ENCODE results near the gene ABCC4.

The ABCC4 gene, protein sequence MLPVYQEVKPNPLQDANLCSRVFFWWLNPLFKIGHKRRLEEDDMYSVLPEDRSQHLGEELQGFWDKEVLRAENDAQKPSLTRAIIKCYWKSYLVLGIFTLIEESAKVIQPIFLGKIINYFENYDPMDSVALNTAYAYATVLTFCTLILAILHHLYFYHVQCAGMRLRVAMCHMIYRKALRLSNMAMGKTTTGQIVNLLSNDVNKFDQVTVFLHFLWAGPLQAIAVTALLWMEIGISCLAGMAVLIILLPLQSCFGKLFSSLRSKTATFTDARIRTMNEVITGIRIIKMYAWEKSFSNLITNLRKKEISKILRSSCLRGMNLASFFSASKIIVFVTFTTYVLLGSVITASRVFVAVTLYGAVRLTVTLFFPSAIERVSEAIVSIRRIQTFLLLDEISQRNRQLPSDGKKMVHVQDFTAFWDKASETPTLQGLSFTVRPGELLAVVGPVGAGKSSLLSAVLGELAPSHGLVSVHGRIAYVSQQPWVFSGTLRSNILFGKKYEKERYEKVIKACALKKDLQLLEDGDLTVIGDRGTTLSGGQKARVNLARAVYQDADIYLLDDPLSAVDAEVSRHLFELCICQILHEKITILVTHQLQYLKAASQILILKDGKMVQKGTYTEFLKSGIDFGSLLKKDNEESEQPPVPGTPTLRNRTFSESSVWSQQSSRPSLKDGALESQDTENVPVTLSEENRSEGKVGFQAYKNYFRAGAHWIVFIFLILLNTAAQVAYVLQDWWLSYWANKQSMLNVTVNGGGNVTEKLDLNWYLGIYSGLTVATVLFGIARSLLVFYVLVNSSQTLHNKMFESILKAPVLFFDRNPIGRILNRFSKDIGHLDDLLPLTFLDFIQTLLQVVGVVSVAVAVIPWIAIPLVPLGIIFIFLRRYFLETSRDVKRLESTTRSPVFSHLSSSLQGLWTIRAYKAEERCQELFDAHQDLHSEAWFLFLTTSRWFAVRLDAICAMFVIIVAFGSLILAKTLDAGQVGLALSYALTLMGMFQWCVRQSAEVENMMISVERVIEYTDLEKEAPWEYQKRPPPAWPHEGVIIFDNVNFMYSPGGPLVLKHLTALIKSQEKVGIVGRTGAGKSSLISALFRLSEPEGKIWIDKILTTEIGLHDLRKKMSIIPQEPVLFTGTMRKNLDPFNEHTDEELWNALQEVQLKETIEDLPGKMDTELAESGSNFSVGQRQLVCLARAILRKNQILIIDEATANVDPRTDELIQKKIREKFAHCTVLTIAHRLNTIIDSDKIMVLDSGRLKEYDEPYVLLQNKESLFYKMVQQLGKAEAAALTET (N-terminal part only)

DNA sequence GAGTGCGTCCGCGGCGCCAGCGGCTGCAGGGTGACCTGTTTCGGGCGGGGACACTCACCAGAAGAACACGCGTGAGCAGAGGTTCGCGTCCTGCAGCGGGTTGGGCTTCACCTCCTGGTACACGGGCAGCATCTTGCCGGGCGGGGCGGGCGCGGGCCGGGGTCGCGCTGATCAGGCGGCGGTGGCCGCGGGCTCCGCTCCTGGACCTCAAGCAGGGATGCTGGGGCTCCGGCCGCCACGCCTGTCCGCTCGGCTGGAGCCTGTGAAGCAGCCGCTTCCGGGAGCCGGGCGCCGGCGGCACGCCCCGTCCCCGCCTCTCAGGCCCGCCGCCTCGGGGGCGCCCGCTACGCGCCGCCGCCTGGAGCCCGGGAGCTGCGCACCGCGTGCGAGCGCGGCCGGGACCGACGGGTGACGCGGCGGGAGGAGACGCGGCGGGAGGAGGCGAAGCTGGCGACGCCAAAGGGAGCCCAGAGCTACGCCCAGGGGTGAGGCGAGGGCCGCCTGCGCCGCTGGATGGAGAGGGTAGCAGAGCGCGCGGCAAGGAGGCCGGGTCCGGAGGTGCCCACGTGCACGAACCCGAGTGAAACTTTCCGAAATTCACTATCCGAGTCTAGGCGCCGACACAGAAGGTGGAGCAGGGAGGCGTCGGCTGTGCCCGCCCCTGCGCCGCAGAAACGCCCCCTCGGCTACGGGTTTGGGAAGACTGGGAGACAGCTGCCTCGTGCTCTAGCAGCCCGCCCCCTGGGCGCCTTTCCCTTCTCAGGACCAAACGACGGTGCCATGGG is at the start of gene ABCC4:
Gene ABCC4 (minus strand): TSS at position 269 of the 785 bp plus-strand sequence. CDS start 137 bp downstream, at position 132.
- DNase-seq, result peak; percentile 16

DNA sequence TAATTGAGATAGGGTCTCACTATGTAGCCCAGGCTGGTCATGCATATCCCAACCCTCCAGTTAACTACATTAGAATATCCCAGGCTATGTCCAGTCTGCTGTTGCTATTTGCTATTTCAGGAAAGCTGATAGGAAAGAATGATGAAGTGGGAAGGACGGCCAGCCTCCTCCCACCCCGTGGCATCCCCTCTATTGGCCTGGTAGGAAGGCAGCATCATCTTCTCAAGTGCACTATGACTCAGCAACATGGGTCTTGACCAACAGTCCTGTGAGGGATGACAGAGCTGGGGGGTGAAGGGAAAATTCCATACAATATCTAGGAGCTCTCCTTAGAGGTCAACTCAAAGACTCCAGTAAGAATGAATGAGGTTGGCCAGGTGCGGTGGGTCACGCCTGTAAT is 48.0 kb upstream of the ABCC4 start:
- no peak for DNase-seq

DNA sequence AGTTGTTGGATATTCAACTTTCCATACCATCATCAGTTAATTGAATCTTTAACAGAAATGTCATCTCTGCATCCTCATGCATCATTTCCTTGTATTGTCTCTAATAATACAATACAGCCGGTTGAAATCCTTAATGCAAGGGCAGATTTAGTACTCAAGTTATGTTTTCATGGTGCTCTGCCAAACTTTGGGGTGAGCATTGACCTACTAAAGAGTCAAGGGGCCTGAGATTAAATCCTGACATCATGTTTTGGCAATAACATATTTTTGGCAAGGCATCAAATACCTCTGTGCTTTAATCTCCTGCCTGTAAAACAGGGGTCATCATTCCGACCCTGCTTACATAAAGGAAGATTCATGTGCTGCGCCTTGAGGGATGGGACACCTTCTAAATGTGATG is 42.7 kb upstream of the ABCC4 start:
- DNase-seq, result no peak

DNA sequence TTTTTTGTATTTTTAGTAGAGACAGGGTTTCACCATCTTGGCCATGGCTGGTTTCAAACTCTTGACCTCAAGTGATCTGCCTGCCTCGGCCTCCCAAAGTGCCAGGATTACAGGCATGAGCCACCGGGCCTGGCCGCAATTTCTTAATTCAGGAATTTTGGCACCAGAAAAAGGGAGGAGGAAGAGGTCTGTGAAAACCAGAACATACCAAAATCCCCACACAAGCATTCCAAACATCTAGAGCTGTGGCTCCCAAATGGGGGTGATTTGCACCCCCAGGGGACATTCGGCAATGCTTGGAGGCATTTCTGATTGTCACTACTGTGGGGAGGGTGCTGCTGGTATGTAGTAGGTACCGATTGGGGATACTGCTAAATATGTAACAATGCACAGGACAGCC is 40.2 kb upstream of the ABCC4 start:
- DNase-seq, result no peak

DNA sequence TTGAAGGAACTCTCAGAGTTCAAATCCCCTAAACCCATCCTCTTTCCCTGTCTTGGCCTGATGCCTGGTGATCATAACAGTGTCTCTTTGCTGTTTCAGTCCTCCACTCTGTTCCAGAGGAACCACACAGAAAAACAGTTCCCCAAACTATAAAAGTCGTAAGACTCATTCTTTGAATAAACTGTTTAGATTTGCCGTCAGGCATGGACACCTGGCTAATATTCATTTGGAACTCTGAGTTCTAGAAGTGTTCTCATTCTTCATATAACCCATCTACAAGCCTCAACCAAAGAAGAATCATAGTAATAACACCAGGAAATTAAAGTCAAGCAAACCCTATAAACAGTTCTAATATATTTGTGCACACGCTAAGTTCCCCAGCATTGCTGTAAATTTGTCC is 37.7 kb upstream of the ABCC4 start:
- no peak for DNase-seq

DNA sequence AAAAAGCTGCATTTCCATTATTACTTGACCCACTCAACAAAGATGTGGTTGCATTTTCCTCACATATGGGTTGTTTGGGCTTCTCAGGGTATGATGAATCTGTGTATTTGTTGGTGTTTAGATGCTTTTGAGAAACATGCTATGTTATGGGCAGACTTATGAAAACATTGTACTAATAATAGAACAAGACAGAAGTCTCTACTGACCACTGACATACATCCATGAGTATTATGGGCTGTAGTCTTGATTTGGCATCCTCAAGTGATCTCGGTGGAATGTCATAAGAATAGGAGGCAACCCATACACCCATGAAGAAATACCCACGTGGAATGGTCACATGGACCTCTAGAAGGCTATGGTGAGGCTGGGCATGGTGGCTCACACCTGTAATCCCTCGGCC is 36.3 kb upstream of the ABCC4 start:
- DNase-seq, result no peak

DNA sequence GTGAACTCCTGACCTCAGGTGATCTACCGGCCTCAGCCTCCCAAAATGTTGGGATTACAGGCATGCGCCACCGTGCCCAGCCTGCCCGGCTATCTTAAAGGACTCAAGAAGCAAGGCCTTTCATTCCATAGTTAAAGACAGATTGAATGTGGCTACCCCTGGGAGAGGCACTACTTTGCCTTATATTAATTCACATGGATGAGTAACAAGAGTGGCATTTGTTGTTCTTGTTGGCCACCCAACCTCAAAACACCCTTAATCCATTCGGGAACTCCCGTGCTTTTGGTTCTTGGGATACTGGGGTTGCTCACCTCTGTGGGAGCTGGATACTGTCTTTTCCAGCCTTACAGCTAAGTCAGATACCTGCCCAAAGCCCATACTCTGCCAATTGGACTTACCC is 34.4 kb upstream of the ABCC4 start:
- no peak for DNase-seq

DNA sequence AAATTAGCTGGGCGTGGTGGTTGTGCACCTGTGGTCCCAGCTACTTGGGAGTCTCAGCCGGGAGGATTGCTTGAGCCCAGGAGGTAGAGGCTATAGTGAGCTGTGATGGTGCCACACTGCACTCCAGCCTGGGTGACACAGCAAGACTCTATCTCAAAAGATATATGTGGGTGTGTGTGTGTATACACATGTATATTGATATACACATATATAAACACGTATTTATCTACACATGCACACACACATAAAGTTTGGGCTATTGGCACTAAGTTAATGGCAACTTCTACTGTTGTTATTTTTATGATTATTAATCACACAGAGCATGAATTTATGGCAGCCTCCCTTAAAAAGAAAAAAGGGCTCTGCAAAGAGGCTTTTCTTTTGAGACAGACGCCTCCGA is 27.1 kb upstream of the ABCC4 start:
- no peak for DNase-seq

DNA sequence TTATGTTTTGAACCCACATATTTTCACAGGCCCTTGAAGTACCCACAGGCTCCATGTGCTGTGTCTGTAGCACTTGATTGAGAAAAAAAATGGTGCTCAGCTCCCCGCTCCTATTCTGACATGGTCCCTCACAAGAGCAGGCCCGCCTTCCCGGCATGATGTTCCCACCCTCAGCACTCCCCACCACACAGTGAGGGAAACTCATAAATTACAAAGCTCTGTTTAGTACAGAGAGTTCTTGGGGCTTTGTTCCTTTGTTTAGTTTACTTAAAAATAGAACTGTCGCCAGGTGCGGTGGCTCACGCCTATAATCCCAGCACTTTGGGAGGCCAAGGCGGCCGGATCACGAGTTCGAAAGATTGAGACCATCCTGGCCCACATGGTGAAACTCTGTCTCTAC is 25.9 kb upstream of the ABCC4 start:
- DNase-seq, result no peak

DNA sequence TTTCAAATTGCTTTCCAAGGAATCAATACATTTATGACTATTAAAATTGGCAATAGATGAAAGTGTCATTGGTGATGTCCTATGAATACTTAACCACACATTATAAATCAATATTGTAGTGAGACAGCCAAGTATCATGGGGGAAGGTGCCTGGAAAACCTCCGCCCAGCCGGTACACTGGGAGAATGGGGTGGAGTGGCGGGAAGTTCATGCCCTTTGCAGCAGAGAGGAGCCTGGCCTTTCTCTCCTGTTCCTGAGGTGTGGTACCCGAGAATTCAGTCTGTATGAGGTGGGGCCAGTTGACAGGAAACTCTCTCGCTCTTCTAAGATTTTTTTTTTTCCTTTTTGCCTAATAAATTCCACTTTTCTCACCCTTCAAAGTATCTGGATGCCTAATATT is 25.4 kb upstream of the ABCC4 start:
- no peak for DNase-seq

DNA sequence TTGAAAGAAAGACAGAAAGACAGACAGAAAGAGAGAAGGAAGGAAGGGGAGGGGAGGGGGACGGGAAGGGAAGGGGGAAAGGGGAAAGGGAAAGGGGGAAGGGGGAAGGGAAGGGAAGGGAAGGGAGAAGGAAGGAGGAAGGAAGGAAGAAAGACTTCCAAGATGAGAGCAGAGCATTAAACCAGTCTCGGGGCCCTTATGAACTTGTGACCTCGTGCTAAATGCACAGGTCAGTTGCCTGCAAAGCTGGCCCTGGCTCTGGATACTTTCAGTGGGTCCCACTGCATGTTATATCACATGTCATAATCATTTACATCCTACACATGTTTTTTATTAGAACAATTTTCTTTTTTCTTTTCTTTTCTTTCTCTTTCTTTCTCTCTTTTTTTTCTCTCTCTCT is 24.2 kb upstream of the ABCC4 start:
- DNase-seq, result no peak

DNA sequence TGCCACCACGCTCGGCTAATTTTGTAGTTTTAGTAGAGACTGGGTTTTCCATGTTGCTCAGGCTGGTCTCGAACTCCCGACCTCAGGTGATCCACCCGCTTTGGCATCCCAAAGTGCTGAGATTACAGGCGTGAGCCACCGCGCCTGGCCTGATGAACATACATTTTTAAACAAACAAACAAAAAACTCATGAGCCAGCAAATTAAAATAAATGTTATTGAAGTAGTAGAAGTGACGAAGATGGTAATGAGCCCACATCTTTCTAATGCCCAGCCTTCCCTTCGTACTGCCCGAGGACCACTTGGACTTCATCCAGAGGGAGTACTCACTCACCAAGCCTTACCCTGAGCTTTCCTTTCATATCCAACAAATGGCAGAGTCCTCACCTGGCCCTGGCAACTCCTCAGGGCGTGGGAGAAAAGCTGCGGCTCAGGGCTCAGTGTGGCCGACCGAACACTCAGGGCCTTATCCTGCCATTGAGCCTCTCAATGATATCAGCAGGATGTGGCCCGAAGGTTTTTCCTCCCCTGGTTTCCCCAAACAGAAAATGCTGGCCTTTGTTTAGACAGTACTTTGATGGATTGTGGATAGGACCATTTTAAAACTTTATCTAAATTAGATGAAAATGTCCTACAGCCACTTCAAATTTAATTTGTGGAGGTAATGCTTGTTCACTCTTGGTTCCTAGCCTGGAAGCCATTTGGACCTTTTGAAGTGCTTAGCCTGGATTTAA is 22.8 kb upstream of the ABCC4 start:
- DNase-seq, result no peak

DNA sequence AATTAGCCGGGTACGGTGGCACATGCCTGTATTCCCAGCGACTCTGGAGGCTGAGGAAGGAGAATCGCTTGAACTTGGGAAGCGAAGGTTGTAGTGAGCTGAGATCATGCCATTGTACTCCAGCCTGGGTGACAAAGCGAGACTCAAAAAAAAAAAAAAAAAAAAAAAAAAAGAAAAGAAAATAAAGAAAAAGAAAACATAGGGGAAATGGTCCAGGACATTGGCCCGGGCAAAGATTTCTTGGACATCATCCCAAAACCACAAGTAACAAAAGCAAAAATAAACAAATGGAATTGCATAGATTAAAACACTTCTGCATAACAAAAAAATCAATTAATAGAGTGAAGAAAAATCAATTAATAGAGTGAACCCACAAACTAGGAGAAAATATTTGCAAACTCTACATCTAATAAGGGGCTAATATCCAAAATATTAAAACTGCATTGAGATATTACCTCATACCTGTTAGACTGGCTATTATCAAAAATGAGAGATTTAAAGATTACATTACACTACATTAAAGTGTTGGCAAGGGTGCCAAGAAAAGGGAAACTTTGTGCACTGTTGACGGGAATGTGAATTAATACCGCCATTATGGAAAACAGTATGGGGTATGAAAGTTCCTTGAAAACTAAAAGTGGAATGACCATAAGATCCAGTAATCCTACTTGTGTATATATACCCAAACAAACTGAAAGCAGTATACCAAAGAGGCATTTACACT is 18.5 kb upstream of the ABCC4 start:
- DNase-seq, result no peak

DNA sequence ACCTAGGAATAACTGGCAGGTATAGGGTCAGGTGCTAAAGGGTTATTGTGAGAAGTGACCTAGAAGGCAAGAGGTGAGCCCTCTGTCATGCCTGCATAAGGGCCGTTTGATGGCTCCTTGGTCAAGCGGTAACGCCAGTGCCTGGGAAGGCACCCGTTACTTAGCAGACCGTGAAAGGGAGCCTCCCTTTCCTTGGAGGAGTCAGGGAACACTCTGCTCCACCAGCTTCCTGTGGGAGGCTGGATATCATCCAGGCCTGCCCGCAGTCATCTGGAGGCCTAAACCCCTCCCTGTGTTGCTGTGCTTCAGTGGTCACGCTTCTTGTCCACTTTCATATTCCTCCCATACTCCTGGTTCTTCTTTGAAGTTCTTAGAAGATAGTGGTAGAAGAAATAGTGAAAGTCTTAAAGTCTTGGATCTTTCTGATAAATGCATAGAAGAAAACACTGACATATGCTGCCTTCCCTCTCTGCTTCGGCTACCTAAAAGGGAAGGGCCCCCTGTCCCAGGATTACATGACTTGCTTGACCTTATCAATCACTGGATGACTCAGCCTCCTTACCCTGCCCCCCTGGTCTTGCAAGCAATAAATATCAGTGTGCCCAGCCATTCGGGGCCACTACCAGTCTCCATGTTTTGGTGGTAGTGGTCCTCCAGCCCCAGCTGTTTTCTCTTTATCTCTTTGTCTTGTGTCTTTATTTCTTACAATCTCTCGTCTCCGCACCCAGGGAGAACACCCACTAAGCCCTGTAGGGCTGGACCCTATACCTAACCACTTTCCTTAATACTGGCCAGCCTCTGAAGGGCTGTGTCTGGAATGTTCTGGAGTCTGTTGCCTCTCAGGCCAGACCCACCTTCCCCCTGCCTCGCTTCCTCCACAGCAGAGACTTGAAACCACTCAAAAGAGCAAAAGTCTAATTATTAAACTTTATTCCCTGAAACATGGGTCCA is 16.1 kb upstream of the ABCC4 start:
- DNase-seq, result no peak

DNA sequence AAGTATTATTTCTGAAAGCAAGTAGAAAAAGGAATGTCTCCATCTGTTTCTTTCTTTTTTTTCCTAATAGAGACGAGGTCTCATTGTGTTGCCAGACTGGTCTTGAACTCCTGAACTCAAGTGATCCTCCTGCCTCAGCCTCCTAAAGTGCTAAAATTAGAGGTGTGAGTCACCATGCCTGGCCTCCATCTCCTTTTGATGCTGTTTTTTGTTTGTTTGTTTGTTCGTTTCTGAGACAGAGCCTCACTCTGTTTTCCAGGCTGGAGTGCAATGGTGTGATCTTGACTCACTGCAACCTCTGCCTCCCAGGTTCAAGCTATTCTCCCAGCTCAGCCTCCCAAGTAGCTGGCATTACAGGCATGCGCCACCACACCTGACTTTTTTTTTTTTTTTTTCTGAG is 14.5 kb upstream of the ABCC4 start:
- no peak for DNase-seq

DNA sequence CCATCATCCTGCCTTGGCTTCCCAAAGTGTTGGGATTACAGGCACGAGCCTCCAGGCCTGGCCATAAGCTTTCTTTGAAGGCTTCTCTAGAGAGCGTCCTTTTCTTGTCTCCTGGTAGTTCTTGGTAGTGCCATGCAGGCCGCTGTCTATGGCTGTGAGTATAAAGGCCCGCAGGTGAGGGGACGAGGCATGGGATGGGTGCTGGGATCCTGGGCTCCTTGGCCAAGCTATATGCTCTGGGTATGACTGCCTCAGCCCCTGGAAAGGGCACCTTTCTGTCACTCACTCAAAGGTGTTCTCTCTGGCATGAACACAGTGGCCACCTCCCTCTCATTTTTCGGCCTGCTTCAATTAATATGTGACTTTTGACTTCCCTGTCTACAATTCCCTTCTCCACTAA is 6.3 kb upstream of the ABCC4 start:
- no peak for DNase-seq

DNA sequence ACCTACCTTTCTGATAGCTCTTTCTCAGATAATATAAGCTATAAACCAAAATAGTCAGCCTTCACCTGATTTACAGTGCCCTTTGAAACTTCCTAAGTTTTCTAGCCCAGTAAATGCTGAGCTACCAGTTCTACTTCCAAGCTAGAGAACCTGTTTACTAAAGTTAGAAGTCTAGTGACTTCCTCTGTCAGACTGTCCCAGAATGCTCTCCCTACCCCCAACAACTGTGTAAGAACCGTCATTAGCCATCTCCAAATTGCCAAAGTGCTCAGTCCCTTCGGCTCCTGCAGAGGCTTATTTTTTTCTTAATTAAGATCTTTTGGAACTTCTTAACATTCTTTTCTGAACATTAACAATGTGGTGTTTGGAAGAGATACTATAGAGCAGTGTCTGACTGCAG is 3.2 kb upstream of the ABCC4 start:
- DNase-seq, result no peak

DNA sequence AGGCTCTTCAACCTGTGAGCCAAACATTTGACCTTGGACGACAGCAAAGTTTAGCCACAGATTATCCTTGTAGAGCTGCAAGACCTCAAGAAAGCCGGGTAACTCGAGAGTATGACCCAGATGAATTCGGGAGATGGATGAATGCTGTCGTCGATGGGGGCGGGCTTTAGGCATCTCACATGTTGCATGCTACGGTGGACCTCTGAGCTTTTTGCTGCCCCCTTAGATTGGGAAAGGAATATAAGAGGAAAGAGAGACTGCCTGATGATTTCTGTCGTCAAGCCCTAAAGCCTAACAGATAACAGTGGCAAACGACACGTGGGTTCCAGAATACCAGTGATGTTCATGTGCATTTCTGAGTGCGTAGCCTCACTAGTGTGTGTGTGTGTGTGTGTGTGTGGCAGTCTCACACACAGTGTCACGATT is 730 bp upstream of the ABCC4 start:
- DNase-seq, result no peak

DNA sequence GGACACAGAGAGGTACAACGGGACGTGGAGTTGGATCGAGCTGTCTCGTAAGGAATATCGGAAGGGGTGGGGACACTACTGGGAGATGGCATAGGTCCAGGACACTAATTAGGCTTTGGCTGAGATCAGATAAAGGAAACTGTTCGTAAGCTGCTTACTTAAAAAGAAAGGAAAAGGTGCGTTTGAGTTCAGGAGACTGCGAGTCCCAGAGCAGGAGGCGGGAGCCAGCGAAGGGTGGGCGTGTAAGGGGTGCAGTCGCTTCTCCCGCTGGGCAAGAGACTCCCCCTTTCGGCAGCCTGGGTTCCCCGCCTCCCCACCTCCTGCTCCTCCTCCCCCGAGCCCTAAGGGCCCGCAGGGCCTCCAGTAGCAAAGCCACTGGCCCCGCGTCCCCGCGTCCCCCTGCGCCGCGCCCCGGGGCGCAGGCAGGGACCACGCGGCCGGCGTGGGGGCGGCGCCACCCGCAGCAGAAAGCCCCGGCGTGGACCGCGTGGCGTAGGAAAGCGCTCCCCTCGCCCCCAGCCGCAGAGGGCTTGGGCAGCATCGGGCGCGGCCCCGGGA is 547 bp downstream of the ABCC4 start:
- no peak for DNase-seq
